Stimulated activated CD8-positive, alpha-beta memory T cell treated with anti-CD3 and anti-CD28 coated beads, Interleukin-12 subunit alpha, Interleukin-12 subunit beta, amount 100 ng/mL, for 24 hours (primary cell): Measurements from ENCODE around the gene ZIC3.
"Not testable (repeated sequence)": the region's sequence is repeated elsewhere in the genome, so short reads cannot be mapped to it uniquely, and the experiment has no call there.

ENCODE experiments used
- DNase-seq: peaks from one replicate; pipeline ENCODE4 v3.0.0-alpha.2; 2020; ENCODE audit errors: extremely low read depth

ZIC3 gene

DNA sequence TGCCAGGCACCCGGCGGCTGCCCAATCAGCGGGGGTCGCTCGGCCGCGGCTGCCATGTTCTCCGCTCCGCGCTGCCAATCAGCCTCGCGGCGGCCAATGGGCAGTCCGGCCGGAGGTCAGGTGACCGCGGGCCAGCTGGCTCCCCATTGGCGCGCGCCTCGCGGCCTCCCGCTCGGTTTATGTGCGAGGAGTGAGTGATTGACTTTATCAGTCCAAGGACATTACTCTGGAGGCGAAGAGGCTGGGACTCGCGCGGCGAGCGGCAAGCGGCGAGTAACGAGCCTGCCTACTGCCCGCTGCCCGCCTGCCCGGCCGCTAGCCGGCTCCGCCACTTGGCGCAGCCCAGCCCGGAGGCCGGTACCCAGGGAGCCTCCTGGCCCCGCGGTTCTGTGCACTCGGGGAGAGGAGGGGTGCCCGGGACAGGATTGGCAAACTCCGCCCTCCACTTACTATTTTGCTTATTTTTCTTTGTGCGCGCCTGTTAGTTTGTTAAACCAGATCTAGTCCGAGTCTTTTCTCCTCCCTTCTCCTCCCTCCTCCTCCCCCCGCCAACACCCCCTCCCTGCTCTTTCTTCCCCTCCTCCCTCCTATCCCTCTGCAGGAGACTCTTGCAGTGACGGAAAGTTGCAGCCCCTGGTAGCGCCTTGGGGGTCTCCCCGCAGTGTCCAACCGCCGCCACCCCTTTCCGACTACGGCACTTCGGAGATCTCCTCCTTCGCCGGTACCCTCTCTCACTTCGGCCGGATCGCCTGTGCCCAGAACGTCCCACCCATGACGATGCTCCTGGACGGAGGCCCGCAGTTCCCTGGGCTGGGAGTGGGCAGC, at the start of gene ZIC3:
TSS of gene ZIC3 (plus strand) at position 207 of the 825 bp plus-strand sequence. CDS start at position 772, 565 bp downstream.
- no peak for DNase-seq

GRCh38 chrX:137519459-137519858, 46.5 kb upstream of the ZIC3 start:
- no peak for DNase-seq

DNA sequence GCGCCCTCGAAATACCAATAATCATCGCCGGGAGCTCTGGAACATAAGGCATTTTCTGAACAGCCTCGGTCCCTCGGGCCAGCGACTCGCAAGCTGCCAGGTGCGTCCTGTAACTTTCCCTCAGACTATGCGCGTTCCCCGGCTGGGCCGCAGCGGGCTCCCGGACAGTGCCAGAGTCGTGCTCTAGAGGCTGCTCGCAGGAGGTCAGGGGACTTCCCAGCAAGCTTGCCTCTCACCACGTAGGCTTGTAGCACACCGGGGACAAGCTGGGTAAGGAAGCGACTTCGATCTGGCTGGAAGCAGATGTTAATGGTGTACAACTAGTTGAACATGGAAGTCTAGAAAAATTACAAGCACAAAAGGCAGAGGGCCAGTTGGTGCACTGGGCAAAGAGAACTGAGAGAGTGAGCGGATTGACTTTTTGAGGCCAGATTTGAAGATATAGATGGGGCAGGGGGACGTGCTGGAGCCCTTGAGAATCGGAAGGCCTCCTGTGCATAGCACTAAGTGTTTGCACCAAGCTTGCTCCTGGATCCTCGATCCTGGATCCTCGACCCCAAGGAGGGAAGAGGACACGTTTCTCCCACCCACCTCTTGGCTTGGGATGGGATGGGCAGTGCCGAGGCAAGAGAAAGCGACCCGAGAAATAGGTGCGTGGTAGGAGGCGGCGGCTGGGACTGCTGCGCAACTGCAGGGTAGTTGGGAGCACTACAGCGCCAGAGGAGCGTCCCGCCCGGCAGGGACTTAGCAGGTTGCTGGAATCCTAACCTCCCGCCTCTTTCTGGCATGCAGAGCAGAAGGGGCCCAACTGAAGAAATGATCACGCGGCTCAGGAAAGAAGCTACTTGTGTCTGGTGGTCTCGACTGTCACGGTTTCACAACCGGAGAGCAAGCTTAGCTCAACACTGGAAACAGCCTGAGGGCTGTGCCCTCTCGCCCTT, 19.9 kb upstream of the ZIC3 start:
- DNase-seq: no peak

GRCh38 chrX:137547291-137547690, 18.6 kb upstream of the ZIC3 start:
- DNase-seq: no peak

GRCh38 chrX:137548261-137548660, 17.7 kb upstream of the ZIC3 start:
- DNase-seq: no peak

- no peak for DNase-seq
Measured at GRCh38 chrX:137549073-137549472, 16.9 kb upstream of the ZIC3 start.

DNA sequence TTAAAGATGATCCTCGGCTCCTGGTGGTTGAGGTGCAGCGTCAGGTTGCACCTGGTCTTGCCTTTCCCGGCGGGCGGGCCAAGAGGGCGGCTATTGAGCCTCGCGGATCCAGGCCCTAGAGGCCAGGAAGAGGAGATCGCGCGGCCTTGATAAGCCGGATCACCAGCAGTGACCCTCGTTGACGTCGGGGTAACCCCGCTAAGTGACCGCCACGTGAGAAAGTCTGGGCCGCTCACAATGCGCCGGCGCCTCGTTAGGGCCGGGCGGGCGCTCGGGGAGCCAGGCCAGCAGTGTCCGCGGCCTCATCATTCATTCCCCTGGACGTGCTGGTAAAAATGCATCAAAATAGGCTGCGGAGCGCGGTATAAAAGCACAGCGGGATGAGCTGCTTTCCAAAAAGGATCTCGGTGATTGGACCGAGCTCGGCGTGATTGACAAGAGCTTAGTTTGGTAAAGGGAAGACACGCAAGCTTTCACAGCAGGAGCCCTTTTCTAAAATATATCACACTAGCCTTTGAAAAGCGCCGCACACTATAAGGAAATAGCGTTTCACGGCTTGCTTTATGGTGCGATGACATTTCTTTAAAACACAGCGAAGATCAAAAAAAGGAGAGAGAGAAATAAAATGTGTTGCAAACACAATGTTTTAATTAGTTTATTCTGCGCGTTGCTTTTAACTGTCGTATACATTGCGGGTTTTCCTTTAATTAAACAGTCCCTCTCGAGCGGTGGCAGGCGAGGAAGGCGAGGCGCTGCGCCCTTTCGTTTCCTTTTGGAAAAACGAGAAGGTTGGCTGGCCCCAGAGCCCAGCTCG, 15.9 kb upstream of the ZIC3 start:
- DNase-seq: no peak

DNA sequence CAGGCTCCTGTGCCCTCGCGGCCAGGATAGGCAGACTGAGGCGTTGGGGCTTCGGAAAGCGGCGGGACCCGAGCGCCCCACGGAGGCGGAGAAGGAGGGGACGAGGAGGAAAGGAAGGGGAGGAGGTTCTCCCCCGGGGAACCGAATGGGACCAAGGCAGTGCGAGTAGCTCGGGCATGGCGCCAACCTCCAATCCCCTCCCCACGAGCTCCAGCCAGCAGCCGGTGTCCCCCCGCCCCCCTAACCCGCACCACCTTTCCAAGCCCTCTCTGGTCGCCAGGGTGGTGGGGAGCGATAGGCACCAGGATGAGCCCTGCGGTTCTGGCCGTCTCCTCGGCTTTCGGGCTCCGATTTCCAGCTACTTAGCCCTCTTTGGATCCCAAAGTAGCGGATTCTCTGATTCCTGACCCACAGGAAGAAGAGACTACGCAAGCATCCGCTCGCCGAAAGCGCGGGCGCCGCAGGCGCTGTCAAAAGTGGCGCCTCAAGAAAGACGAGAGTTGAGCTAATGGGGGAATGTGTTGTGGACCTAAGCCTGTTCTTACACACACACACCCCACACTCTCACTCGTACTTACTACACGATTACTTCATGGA, 15.2 kb upstream of the ZIC3 start:
- no peak for DNase-seq

DNA sequence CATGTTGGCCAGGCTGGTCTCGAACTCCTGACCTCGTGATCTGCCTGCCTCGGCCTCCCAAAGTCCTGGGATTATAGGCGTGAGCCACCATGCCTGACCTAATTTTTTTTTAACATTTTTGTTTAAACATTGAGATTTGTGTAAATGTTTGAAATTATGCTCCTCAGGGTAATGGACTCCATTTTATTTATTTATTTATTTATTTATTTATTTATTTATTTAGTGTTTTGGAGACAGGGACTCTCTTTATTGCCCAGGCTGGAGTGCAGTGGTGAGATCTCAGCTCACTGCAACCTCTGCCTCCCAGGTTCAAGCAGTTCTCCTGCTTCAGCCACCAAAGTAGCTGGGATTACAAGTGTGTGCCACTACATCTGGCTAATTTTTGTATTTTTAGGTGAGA, 13.8 kb upstream of the ZIC3 start:
- DNase-seq: not testable (repeated sequence)

GRCh38 chrX:137562096-137562495, 3.8 kb upstream of the ZIC3 start:
- no peak for DNase-seq

- DNase-seq: no peak
Measured at GRCh38 chrX:137563681-137564651, 2.0 kb upstream of the ZIC3 start.

GRCh38 chrX:137565318-137565904, 516 bp upstream of the ZIC3 start:
- no peak for DNase-seq

- DNase-seq: no peak
Measured at GRCh38 chrX:137566746-137567679, 1.1 kb downstream of the ZIC3 start.

DNA sequence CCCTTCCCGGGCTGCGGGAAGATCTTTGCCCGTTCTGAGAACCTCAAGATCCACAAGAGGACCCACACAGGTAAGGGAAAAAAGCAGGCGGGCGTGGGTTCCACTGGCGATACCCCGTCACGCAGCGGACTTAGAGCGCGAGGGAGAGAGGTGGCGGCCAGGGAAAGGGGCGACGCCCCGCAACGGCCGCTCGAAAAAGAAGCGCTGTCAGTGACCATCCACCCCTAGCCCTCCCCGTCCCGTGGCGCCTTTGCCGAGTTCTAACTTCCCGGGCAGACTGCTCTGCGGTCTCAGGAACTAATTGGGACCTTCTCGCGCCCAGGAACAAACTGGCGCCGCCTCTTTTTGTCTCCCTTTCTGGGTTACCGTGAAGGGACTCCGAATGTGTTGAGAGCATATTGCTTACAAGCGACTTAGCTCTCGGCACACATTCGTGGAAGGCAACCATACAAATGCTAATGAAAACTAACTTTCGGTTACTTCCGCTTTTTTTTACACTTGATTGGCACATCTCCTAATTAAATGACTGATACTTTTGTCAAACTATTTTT, 1.8 kb downstream of the ZIC3 start:
- no peak for DNase-seq

DNA sequence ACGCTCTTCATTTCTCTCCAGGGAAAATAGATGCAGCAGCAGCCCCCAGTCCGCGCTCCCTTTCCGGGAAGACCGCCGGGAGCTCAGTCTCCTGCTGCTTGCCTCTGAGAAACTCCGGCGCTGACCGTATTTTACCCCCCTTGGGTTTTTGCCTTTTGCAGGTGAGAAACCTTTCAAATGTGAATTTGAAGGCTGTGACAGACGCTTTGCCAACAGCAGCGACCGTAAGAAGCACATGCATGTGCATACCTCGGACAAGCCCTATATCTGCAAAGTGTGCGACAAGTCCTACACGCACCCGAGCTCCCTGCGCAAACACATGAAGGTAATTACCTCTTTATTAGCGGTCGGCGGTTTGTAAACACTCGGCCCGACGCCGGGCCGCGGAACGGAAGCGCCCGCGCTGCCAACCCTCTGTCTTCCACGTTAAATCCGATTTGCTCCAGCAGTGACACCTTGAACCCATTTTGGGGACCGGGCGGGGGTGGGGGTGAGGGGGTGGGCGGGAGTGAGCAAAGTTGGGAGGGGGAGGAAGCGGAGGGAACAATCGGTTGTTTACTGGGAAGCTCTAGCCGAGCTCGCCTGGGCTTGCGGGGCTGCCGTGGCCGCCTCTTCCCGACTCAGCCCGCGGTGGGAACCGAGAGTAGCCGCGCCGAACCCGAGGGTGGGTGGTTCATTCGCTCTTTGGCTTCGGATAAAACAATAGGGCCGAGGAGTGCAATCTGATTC, 3.0 kb downstream of the ZIC3 start:
- no peak for DNase-seq

DNA sequence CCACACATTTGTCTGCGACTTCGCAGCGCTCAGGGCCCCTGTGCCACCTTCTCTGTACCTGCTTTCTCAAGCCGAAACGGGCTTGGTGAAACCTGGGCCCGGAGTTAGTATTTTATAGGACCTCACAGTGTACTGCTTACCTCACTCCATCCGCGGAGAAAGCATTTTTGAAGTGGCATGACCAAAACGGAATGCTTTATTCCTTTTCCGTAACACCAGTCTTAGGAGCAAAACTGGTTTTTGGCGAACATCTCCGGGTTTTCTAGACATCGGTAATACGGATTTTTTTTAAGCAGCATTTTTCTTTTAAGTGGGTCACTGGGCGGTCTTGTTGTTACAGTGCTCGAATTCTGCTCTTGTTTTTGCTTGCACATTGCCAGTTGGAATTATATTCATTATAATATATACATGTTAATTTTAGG, 3.6 kb downstream of the ZIC3 start:
- no peak for DNase-seq

GRCh38 chrX:137573324-137574101, 7.6 kb downstream of the ZIC3 start:
- no peak for DNase-seq
